ENCODE data around the gene PBXIP1. TPM values are rescaled to one million over a fixed set of nuclear protein-coding genes. Genes with fewer than 3 reads are reported as not detected.

Gene PBXIP1
- polyA plus RNA-seq, 1 donor (not counting 4 experiments of a cell fraction or from before 2014, with no cell fraction given): 15.6 TPM

DNA sequence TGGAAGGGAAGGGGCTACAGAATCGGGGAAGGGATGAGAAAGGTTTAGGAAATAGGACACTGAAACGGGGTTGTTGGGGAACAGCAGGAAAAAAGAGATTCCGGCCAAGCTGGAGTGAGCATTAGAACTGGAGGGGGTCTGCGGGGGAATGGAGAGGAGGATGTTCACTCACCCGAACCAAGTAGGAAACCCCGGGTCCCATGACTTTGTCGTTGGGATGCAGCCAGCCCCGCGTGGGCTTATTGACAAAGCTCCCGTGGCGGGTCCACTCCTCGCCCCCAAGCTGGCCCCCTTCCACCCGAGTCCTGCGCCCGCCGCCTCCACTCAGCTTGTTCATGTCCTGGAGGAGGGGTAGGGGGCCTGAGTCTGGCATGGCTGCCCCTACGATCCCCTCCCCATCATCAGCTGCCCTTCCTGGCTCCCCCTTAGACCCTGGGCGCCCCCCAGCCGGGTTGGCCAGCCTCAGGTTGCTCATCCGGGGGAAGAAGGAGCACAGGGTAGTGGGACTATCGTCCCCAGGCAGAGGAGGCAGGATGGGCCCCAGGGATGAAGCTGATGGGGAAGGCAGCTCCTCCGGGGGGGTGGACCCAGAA lies 14.1 kb upstream of the PBXIP1 start:
- Histone ChIP-seq H3K27me3 (ENCODE audit: control insufficient read depth, extremely low read depth, insufficient read depth, low read length) (no peaks in the 10 kb centered on the region), H3K27ac (ENCODE audit: control insufficient read depth, insufficient read depth, low read length) (peak overlapping the region; percentile 99), H4K20me1 (ENCODE audit: control insufficient read depth, extremely low read depth, insufficient read depth, low read length) (no peaks in the 10 kb centered on the region), H3K36me3 (ENCODE audit: control insufficient read depth in 2 of 2, extremely low read depth in 1 of 2, insufficient read depth in 2 of 2, low read length in 2 of 2) (peaks cover 20 to 39% of the 10 kb centered on the region in 2 experiments), H3K9me3 (ENCODE audit: control insufficient read depth, low read depth, low read length) (no peaks in the 10 kb centered on the region), H3K9ac (ENCODE audit: control insufficient read depth, extremely low read depth, insufficient read depth, low read length) (peak overlapping the region; percentile 79), H3K4me3 (ENCODE audit: control insufficient read depth in 2 of 3, extremely low read depth in 1 of 3, insufficient read depth in 2 of 3, low read depth in 1 of 3, low read length in 3 of 3) (peak overlapping the region; percentile 52 to 71 (median 54)), H3K4me1 (ENCODE audit: control insufficient read depth, extremely low read depth, insufficient read depth, low read length) (peaks cover 50% of the 10 kb centered on the region), H2AFZ (ENCODE audit: control insufficient read depth, low read length) (no peak overlapping the region), H3K4me2 (ENCODE audit: control insufficient read depth, extremely low read depth, insufficient read depth, low read depth, low read length) (peak overlapping the region; percentile 76), H3K79me2 (ENCODE audit: control insufficient read depth, insufficient read depth, low read length) (peaks cover 52% of the 10 kb centered on the region), H3K9me1 (ENCODE audit: control insufficient read depth, extremely low read depth, insufficient read depth, low read length) (no peaks in the 10 kb centered on the region)
- DNase-seq (ENCODE audit: low read depth, low spot score) (no peak), FAIRE-seq (no peak)
- TF ChIP-seq, protein P1, sequence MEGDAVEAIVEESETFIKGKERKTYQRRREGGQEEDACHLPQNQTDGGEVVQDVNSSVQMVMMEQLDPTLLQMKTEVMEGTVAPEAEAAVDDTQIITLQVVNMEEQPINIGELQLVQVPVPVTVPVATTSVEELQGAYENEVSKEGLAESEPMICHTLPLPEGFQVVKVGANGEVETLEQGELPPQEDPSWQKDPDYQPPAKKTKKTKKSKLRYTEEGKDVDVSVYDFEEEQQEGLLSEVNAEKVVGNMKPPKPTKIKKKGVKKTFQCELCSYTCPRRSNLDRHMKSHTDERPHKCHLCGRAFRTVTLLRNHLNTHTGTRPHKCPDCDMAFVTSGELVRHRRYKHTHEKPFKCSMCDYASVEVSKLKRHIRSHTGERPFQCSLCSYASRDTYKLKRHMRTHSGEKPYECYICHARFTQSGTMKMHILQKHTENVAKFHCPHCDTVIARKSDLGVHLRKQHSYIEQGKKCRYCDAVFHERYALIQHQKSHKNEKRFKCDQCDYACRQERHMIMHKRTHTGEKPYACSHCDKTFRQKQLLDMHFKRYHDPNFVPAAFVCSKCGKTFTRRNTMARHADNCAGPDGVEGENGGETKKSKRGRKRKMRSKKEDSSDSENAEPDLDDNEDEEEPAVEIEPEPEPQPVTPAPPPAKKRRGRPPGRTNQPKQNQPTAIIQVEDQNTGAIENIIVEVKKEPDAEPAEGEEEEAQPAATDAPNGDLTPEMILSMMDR (optimal IDR thresholded peaks at IDR 0.05 in 1 of 3, IDR thresholded peaks at IDR 0.05 in 1 of 3, conservative IDR thresholded peaks at IDR 0.05 in 1 of 3; ENCODE audit: extremely low read depth in 1 of 3, insufficient read depth in 2 of 3, low read length in 3 of 3): no peak
- TF ChIP-seq EZH2 (IDR thresholded peaks at IDR 0.05; ENCODE audit: low read length): no peak
- dilution Hi-C loops (cut with MboI; ENCODE audit: extremely low pct_ligation_motif_present, low sequenced_read_pairs): no loop called here

DNA sequence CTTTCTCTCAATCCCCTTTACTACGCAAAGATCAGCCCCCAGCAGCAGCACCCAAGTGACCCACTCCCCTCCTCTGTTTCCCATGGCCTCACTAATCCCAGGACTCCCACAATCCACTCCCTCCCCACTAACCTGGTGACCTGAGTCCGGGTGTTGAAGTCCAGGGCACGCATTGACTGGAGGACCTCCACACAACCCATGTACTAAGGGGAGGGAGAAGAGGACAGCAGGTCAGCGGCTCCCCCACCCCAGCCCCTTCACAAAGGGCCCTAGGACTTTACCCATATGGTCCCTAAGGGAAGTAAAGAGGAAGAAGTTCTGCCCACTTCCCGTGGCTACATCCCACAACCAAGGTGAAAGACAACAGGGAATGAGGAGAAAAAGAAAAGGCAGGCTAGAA lies 13.3 kb upstream of the PBXIP1 start:
- no peak for FAIRE-seq
- Histone ChIP-seq H3K4me1 (ENCODE audit: control insufficient read depth, extremely low read depth, insufficient read depth, low read length) (peaks cover 50% of the 10 kb centered on the region), H3K4me2 (ENCODE audit: control insufficient read depth, extremely low read depth, insufficient read depth, low read depth, low read length) (peak overlapping the region; percentile 76), H3K27ac (ENCODE audit: control insufficient read depth, insufficient read depth, low read length) (no peak overlapping the region), H4K20me1 (ENCODE audit: control insufficient read depth, extremely low read depth, insufficient read depth, low read length) (no peaks in the 10 kb centered on the region), H3K9me3 (ENCODE audit: control insufficient read depth, low read depth, low read length) (no peaks in the 10 kb centered on the region), H3K9ac (ENCODE audit: control insufficient read depth, extremely low read depth, insufficient read depth, low read length) (peak overlapping the region; percentile 79), H2AFZ (ENCODE audit: control insufficient read depth, low read length) (no peak overlapping the region), H3K27me3 (ENCODE audit: control insufficient read depth, extremely low read depth, insufficient read depth, low read length) (no peaks in the 10 kb centered on the region), H3K36me3 (ENCODE audit: control insufficient read depth in 2 of 2, extremely low read depth in 1 of 2, insufficient read depth in 2 of 2, low read length in 2 of 2) (peaks cover 26 to 45% of the 10 kb centered on the region in 2 experiments), H3K79me2 (ENCODE audit: control insufficient read depth, insufficient read depth, low read length) (peaks cover 53% of the 10 kb centered on the region), H3K4me3 (ENCODE audit: control insufficient read depth in 2 of 3, extremely low read depth in 1 of 3, insufficient read depth in 2 of 3, low read depth in 1 of 3, low read length in 3 of 3) (peak overlapping the region; percentile 52 to 71 (median 54)), H3K9me1 (ENCODE audit: control insufficient read depth, extremely low read depth, insufficient read depth, low read length) (no peaks in the 10 kb centered on the region)
- DNase-seq (ENCODE audit: low read depth, low spot score): no peak
- dilution Hi-C loops (cut with MboI; ENCODE audit: extremely low pct_ligation_motif_present, low sequenced_read_pairs): no loop called here
- TF ChIP-seq, protein P1 (optimal IDR thresholded peaks at IDR 0.05 in 1 of 3, IDR thresholded peaks at IDR 0.05 in 1 of 3, conservative IDR thresholded peaks at IDR 0.05 in 1 of 3; ENCODE audit: extremely low read depth in 1 of 3, insufficient read depth in 2 of 3, low read length in 3 of 3): no peak
- TF ChIP-seq EZH2 (IDR thresholded peaks at IDR 0.05; ENCODE audit: low read length): no peak
